NCI-H1930 (cell line): Measurements from ENCODE around the gene ZNF804B.

Source experiments
- DNase-seq, 2 experiments: peaks; one replicate each; lab custom pipeline; 2025; lab: John Stamatoyannopoulos, UW

Gene ZNF804B

GRCh38 chr7:88967432-88967831 lies 207.9 kb downstream of the ZNF804B start:
- no peak for DNase-seq

GRCh38 chr7:88969167-88969566 lies 209.7 kb downstream of the ZNF804B start:
- DNase-seq = peak; percentile 62 to 77

GRCh38 chr7:88985295-88985694 lies 225.8 kb downstream of the ZNF804B start:
- peak; percentile 49 to 57 for DNase-seq

GRCh38 chr7:89001306-89001705 lies 241.8 kb downstream of the ZNF804B start:
- DNase-seq = no peak

- DNase-seq = no peak
These were observed 243.8 kb downstream of the ZNF804B start for GRCh38 chr7:89002981-89003956.

- no peak for DNase-seq
These were observed 252.5 kb downstream of the ZNF804B start for GRCh38 chr7:89012016-89012415.

- DNase-seq = no peak
These were observed 258.2 kb downstream of the ZNF804B start for GRCh38 chr7:89017695-89018094.

GRCh38 chr7:89021741-89022140 lies 262.2 kb downstream of the ZNF804B start:
- no peak for DNase-seq

GRCh38 chr7:89023206-89023605 lies 263.7 kb downstream of the ZNF804B start:
- no peak for DNase-seq

- no peak for DNase-seq
These were observed 264.4 kb downstream of the ZNF804B start for GRCh38 chr7:89023877-89024276.

GRCh38 chr7:89027781-89028180 lies 268.3 kb downstream of the ZNF804B start:
- no peak for DNase-seq

- no peak for DNase-seq
These were observed 268.8 kb downstream of the ZNF804B start for GRCh38 chr7:89028319-89028718.

GRCh38 chr7:89029864-89030263 lies 270.4 kb downstream of the ZNF804B start:
- DNase-seq = no peak

- no peak for DNase-seq
These were observed 281.7 kb downstream of the ZNF804B start for GRCh38 chr7:89041240-89041639.

- DNase-seq = no peak
These were observed 283.4 kb downstream of the ZNF804B start for GRCh38 chr7:89042940-89043339.

- DNase-seq = no peak
These were observed 289.5 kb downstream of the ZNF804B start for GRCh38 chr7:89049043-89049442.

- DNase-seq = no peak
These were observed 293.6 kb downstream of the ZNF804B start for GRCh38 chr7:89053130-89053529.

- DNase-seq = no peak
These were observed 294.9 kb downstream of the ZNF804B start for GRCh38 chr7:89054361-89054760.

- no peak for DNase-seq
These were observed 300.7 kb downstream of the ZNF804B start for GRCh38 chr7:89060234-89060633.

GRCh38 chr7:89064831-89065230 lies 305.3 kb downstream of the ZNF804B start:
- DNase-seq = no peak

GRCh38 chr7:89067048-89067447 lies 307.5 kb downstream of the ZNF804B start:
- no peak for DNase-seq

GRCh38 chr7:89072081-89072480 lies 312.6 kb downstream of the ZNF804B start:
- DNase-seq = no peak

GRCh38 chr7:89073776-89074175 lies 314.3 kb downstream of the ZNF804B start:
- no peak for DNase-seq

GRCh38 chr7:89077992-89078391 lies 318.5 kb downstream of the ZNF804B start:
- no peak for DNase-seq
